BJ (cell line): ENCODE results near the gene LARP1. TPM values are rescaled to one million over a fixed set of nuclear protein-coding genes. Genes with fewer than 3 reads are reported as not detected.

Experiments
- CTCF ChIA-PET: fragments of 350-600 bp; formaldehyde crosslinking; extraction: SDS; loops from one replicate; lab custom pipeline; 2021; ENCODE audit warnings: antibody characterized with exemption, inconsistent platforms; lab: Yijun Ruan, JAX
- POLR2A ChIA-PET: fragments of 300-600 bp; sonication (Branson Sonifier 250); formaldehyde crosslinking; extraction: SDS; loops from one replicate; lab custom pipeline; 2021; ENCODE audit warnings: antibody characterized with exemption; lab: Charles Lee
- DNase-seq: peaks from one replicate; pipeline ENCODE4 v3.0.0-alpha.2; 2011; ENCODE audit warnings: low read depth
- H3K27me3 ChIP-seq: 2 replicates; pipeline ENCODE4 v1.6.0; 2011; ENCODE audit warnings: low read length; ENCODE audit not compliant: control insufficient read depth, insufficient read depth
- H3K36me3 ChIP-seq: 2 replicates; pipeline ENCODE4 v1.5.1; 2011; ENCODE audit warnings: low read length; ENCODE audit not compliant: control insufficient read depth, insufficient read depth
- H3K4me3 ChIP-seq: 2 replicates; pipeline ENCODE4 v1.5.1; 2011; ENCODE audit warnings: low read depth, mild to moderate bottlenecking, control low read depth, low read length
- CTCF ChIP-seq: IDR thresholded peaks from 2 replicates; pipeline ENCODE4 v1.5.1; 2011; ENCODE audit warnings: low read depth, mild to moderate bottlenecking, control low read depth, inconsistent platforms, low read length, moderate library complexity; ENCODE audit not compliant: insufficient read depth
- polyA plus RNA-seq: library from polyadenylated mRNA; depleted of rRNA; stranded (reverse); fragments of >200 nt; gene quantifications from 2 replicates; pipeline ENCODE4 v1.2.3, GENCODE V29; 2011

LARP1 gene
- polyA plus RNA-seq, 1 experiment, result 59.0 TPM

GRCh38 chr5:154737667-154738320, 17.4 kb upstream of the LARP1 start:
- no peak for DNase-seq
- POLR2A ChIA-PET, result no interaction called here
- Histone ChIP-seq H3K27me3 (no peaks in the 10 kb centered on the region), H3K36me3 (no peaks in the 10 kb centered on the region), H3K4me3 (no peak overlapping the region)
- CTCF ChIA-PET, result interaction anchor here (1.0 kb wide), 1 partner anchor 88 kb away, joined by 3 read pairs; no protein-coding TSS in a partner anchor
- TF ChIP-seq CTCF, result no peak

- POLR2A ChIA-PET, result no interaction called here
- DNase-seq, result no peak
- Histone ChIP-seq H3K36me3 (no peaks in the 10 kb centered on the region), H3K27me3 (no peaks in the 10 kb centered on the region), H3K4me3 (no peak overlapping the region)
- TF ChIP-seq CTCF, result no peak
- CTCF ChIA-PET, result no interaction called here
These were observed 14.7 kb upstream of the LARP1 start for GRCh38 chr5:154740483-154740882.

GRCh38 chr5:154740957-154741356, 14.2 kb upstream of the LARP1 start:
- Histone ChIP-seq H3K36me3 (no peaks in the 10 kb centered on the region), H3K4me3 (no peak overlapping the region), H3K27me3 (no peaks in the 10 kb centered on the region)
- DNase-seq, result no peak
- no peak for TF ChIP-seq CTCF
- ChIA-PET POLR2A (no interaction called here), CTCF (interaction anchor here (1.0 kb wide), 1 partner anchor 16 kb away, joined by 4 read pairs; no protein-coding TSS in a partner anchor)

- Histone ChIP-seq H3K27me3 (no peaks in the 10 kb centered on the region), H3K36me3 (no peaks in the 10 kb centered on the region), H3K4me3 (no peak overlapping the region)
- TF ChIP-seq CTCF, result no peak
- CTCF ChIA-PET, result interaction anchor here (1.0 kb wide), 1 partner anchor 16 kb away, joined by 4 read pairs; no protein-coding TSS in a partner anchor
- DNase-seq, result no peak
- POLR2A ChIA-PET, result no interaction called here
These were observed 13.8 kb upstream of the LARP1 start for GRCh38 chr5:154741415-154741814.

- Histone ChIP-seq H3K36me3 (no peaks in the 10 kb centered on the region), H3K4me3 (no peak overlapping the region), H3K27me3 (no peaks in the 10 kb centered on the region)
- POLR2A ChIA-PET, result no interaction called here
- no peak for DNase-seq
- CTCF ChIA-PET, result no interaction called here
- TF ChIP-seq CTCF, result no peak
These were observed 11.4 kb upstream of the LARP1 start for GRCh38 chr5:154743812-154744211.
